Stimulated activated naive CD8-positive, alpha-beta T cell treated with anti-CD3 and anti-CD28 coated beads, Interleukin-15, amount 100 ng/mL, for 72 hours (primary cell): ENCODE results near the gene RABL3.
"Not testable (repeated sequence)": the region's sequence is repeated elsewhere in the genome, so short reads cannot be mapped to it uniquely, and the experiment has no call there.

ENCODE experiments used
- ATAC-seq: fragments of 150-1000 bp; cut with Tn5 transposase; 2 replicates; pipeline ENCODE4 v1.10.0; 2021; ENCODE audit warnings: mild to moderate bottlenecking, moderate library complexity
- DNase-seq, 2 donors: peaks; one replicate each; pipeline ENCODE4 v3.0.0; 2021 to 2022
- H3K27ac Mint-ChIP-seq, 2 donors: one replicate each; pipeline ENCODE4 v1.8.0; 2022; ENCODE audit warnings: mild to moderate bottlenecking in 2 of 2, mixed read lengths in 2 of 2, moderate library complexity in 2 of 2
- H3K27me3 Mint-ChIP-seq: one replicate; pipeline ENCODE4 v1.8.0; 2022; ENCODE audit warnings: mixed read lengths
- H3K4me1 Mint-ChIP-seq: one replicate; pipeline ENCODE4 v1.8.0; 2022; ENCODE audit warnings: mild to moderate bottlenecking, mixed read lengths
- H3K4me3 Mint-ChIP-seq, 2 donors: one replicate each; pipeline ENCODE4 v1.8.0; 2022; ENCODE audit warnings: mild to moderate bottlenecking in 2 of 2, mixed read lengths in 2 of 2, moderate library complexity in 1 of 2
- H3K9me3 Mint-ChIP-seq, 2 donors: one replicate each; pipeline ENCODE4 v1.8.0; 2022; ENCODE audit warnings: mixed read lengths in 2 of 2

RABL3 gene

GRCh38 chr3:120762615-120763014 lies 20.3 kb upstream of the RABL3 start:
- H3K27ac Mint-ChIP-seq = no peak overlapping the region
- no peak overlapping the region for H3K4me3 Mint-ChIP-seq
- ATAC-seq (no peak), DNase-seq (no peak)
- peaks cover 77% of the 10 kb centered on the region for H3K4me1 Mint-ChIP-seq
- H3K9me3 Mint-ChIP-seq = no peaks in the 10 kb centered on the region
- H3K27me3 Mint-ChIP-seq = no peaks in the 10 kb centered on the region

DNA sequence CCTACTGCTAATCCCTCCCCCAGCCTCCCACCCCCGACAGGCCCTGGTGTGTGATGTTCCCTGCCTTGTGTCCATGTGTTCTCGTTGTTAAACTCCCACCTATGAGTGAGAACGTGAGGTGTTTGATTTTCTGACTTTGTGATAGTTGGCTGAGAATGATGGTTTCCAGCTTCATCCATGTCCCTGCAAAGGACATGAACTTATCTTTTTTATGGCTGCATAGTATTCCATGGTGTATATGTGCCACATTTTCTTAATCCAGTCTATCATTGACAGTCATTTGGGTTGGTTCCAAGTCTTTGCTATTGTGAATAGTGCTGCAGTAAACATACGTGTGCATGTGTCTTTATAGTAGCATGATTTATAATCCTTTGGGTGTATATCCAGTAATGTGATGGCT lies 16.2 kb upstream of the RABL3 start:
- DNase-seq, H3K4me3 Mint-ChIP-seq, H3K27me3 Mint-ChIP-seq, H3K9me3 Mint-ChIP-seq, ATAC-seq, H3K27ac Mint-ChIP-seq: not testable (repeated sequence)
- H3K4me1 Mint-ChIP-seq = peaks cover 52% of the 10 kb centered on the region

DNA sequence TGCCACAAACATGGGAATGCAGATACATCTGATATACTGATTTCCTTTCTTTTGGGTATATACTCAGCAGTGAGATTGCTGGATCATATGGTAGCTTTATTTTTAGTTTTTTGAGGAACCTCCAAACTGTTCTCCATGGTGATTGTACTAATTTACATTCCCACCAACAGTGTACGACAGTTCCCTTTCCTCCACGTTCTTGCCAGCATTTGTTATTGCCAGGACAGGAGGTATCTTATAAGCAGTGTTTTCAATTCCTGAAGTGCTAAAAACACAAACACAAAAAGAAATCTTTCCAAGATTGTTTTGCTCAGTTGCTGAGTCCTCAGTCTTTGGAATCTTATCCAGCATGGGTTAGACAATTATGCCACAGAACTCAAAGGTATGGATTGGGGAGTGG lies 13.7 kb upstream of the RABL3 start:
- H3K4me1 Mint-ChIP-seq = peaks cover 44% of the 10 kb centered on the region
- no peak overlapping the region for H3K4me3 Mint-ChIP-seq
- ATAC-seq (no peak), DNase-seq (no peak)
- H3K27ac Mint-ChIP-seq = no peak overlapping the region
- no peaks in the 10 kb centered on the region for H3K27me3 Mint-ChIP-seq
- no peaks in the 10 kb centered on the region for H3K9me3 Mint-ChIP-seq

DNA sequence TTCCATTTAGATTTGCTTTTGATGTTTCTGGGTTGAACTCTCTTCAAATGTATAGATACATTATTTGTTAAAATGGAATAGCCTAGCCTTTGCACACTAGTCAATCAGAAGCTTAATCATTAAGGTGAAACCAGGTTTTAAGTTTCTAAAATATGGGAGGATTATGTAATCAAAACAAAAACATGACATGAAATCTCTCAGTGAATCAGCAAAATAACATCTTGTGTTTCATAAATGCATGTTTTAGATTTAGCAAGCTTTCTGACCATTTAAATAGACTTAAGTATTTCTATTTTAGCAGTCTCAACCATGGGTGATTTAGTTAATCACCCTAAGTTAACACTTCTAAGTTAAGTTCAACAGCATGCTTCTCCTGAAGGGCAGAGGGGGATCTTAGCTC lies 11.5 kb upstream of the RABL3 start:
- Mint-ChIP-seq H3K27me3 (no peaks in the 10 kb centered on the region), H3K4me1 (peaks cover 24% of the 10 kb centered on the region), H3K4me3 (no peak overlapping the region), H3K9me3 (no peaks in the 10 kb centered on the region), H3K27ac (no peak overlapping the region)
- ATAC-seq (no peak), DNase-seq (no peak)

GRCh38 chr3:120752865-120753264 lies 10.5 kb upstream of the RABL3 start:
- H3K4me1 Mint-ChIP-seq = peaks cover 20% of the 10 kb centered on the region
- ATAC-seq (no peak), DNase-seq (no peak)
- no peak overlapping the region for H3K27ac Mint-ChIP-seq
- no peaks in the 10 kb centered on the region for H3K9me3 Mint-ChIP-seq
- no peaks in the 10 kb centered on the region for H3K27me3 Mint-ChIP-seq
- H3K4me3 Mint-ChIP-seq = no peak overlapping the region

DNA sequence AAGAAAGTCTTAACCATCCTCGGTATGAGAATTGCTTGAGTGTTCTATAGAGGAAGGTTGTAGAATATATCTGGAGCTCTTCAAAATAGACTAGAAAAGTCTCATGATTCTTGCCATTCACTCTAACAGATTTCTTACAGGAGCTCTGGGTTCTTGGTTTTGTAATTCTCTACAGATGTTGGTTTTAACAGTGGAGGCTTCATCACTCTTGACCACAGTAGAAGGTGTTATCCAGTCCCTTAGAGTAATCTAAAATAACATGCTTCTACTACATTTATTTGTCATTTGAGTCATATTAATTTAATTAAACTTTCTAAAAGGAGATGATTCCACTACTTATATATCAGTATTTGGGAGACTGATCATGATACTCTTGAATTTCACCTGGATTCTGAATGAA lies 9.9 kb upstream of the RABL3 start:
- peaks cover 20% of the 10 kb centered on the region for H3K4me1 Mint-ChIP-seq
- ATAC-seq (no peak), DNase-seq (no peak)
- H3K27me3 Mint-ChIP-seq = no peaks in the 10 kb centered on the region
- H3K9me3 Mint-ChIP-seq = no peaks in the 10 kb centered on the region
- H3K4me3 Mint-ChIP-seq = no peak overlapping the region
- H3K27ac Mint-ChIP-seq = no peak overlapping the region

DNA sequence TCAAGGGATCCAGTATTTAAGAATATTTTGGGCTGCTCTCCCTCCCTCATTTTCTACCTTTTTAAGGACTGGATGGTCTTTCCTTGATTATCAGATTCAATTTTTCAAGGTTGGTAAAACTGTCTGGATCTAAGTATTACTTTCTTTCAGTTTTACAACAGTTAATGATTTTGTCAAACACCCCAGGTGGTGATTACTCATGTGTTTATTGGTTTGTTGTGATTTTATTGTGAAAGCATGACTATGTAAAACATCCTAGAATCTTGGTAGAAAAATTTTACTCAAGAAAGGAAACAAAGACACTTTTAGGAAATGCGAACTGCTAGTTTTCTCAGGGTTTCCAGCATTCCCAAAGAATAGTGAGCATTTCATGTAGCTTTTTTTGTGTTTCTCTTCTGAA lies 7.5 kb upstream of the RABL3 start:
- DNase-seq (no peak), ATAC-seq (no peak)
- no peak overlapping the region for H3K27ac Mint-ChIP-seq
- H3K9me3 Mint-ChIP-seq = no peaks in the 10 kb centered on the region
- no peak overlapping the region for H3K4me3 Mint-ChIP-seq
- no peaks in the 10 kb centered on the region for H3K27me3 Mint-ChIP-seq
- peaks cover 25% of the 10 kb centered on the region for H3K4me1 Mint-ChIP-seq

GRCh38 chr3:120745466-120745865 lies 3.1 kb upstream of the RABL3 start:
- Mint-ChIP-seq H3K27me3 (no peaks in the 10 kb centered on the region), H3K4me1 (peaks cover 35% of the 10 kb centered on the region), H3K27ac (no peak overlapping the region), H3K9me3 (no peaks in the 10 kb centered on the region), H3K4me3 (no peak overlapping the region)
- ATAC-seq = no peak
- no peak for DNase-seq

DNA sequence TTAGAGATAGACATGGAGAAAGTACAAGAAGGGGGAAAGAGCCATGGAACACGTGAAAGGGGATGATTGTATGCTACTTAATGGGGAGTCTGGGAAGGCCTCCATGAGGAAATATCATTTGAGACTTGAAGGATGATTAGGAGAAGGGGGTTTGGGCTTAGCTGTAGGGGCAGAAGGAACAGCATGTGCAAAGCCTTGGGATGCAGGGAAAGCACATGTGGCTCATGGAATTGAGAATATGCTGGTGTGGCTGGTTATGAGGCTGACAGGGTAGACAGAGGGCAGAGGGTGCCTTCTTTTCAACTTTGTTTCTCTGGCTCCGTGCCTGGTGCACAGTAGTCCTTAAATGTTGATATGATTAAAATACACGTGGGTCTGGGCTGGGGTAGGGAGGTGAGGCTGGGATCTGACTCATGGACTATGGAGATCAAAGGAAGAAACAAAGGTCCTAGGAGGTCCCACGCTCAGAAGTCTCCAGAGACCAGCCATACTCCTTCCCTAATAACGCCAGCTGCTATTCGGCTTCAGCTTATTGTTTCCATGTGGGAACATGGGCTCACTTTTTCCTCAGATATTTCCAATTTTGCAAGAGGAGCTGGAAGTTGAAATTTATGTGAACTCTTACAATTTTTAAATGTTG lies 1.4 kb upstream of the RABL3 start:
- ATAC-seq (no peak), DNase-seq (no peak)
- peak overlapping the region; percentile 95 to 98 for H3K4me3 Mint-ChIP-seq
- no peaks in the 10 kb centered on the region for H3K27me3 Mint-ChIP-seq
- peaks cover 35% of the 10 kb centered on the region for H3K4me1 Mint-ChIP-seq
- H3K27ac Mint-ChIP-seq = peak overlapping the region; percentile 38 to 98
- H3K9me3 Mint-ChIP-seq = no peaks in the 10 kb centered on the region

- DNase-seq = no peak
- peak; percentile 27 for ATAC-seq
- Mint-ChIP-seq H3K4me1 (peaks cover 35% of the 10 kb centered on the region), H3K27ac (peak overlapping the region; percentile 98), H3K27me3 (no peaks in the 10 kb centered on the region), H3K4me3 (peak overlapping the region; percentile 95 to 98), H3K9me3 (no peaks in the 10 kb centered on the region)
Observed at GRCh38 chr3:120742849-120743365, 591 bp upstream of the RABL3 start.

DNA sequence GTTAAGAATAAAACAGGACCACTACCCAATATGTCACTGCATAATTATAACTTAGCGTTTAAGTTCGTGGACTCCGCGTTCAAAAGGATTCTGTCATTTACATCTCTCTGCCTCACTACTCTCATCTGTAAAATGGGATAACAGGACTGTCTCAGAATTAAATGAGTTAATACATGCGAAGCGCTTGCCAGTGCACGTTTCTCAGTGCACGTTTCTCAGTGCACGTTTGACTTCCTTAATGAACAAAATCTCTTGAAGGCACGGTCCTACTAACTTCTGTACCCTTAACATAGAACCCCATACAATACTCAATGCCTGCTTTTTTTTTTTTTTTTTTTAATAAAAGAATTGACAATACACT lies 499 bp downstream of the RABL3 start:
- peaks cover 5 to 7% of the 10 kb centered on the region in 2 donors for H3K9me3 Mint-ChIP-seq
- H3K27ac Mint-ChIP-seq = peak overlapping the region; percentile 98
- H3K4me3 Mint-ChIP-seq = peak overlapping the region; percentile 95 to 98
- DNase-seq = no peak
- no peak for ATAC-seq
- no peaks in the 10 kb centered on the region for H3K27me3 Mint-ChIP-seq
- peaks cover 35% of the 10 kb centered on the region for H3K4me1 Mint-ChIP-seq

GRCh38 chr3:120741320-120741719 lies 996 bp downstream of the RABL3 start:
- Mint-ChIP-seq H3K9me3 (peaks cover 6 to 9% of the 10 kb centered on the region in 2 donors), H3K27ac (peak overlapping the region in 1 of 2 donors; percentile 49), H3K4me1 (peaks cover 35% of the 10 kb centered on the region), H3K27me3 (no peaks in the 10 kb centered on the region), H3K4me3 (peak overlapping the region; percentile 95 to 98)
- ATAC-seq (no peak), DNase-seq (no peak)

- ATAC-seq, H3K27me3 Mint-ChIP-seq, H3K4me3 Mint-ChIP-seq, DNase-seq, H3K27ac Mint-ChIP-seq: not testable (repeated sequence)
- H3K4me1 Mint-ChIP-seq = peaks cover 12% of the 10 kb centered on the region
- H3K9me3 Mint-ChIP-seq = peaks cover 10 to 30% of the 10 kb centered on the region in 2 donors
Observed at GRCh38 chr3:120738006-120738405, 4.3 kb downstream of the RABL3 start.

DNA sequence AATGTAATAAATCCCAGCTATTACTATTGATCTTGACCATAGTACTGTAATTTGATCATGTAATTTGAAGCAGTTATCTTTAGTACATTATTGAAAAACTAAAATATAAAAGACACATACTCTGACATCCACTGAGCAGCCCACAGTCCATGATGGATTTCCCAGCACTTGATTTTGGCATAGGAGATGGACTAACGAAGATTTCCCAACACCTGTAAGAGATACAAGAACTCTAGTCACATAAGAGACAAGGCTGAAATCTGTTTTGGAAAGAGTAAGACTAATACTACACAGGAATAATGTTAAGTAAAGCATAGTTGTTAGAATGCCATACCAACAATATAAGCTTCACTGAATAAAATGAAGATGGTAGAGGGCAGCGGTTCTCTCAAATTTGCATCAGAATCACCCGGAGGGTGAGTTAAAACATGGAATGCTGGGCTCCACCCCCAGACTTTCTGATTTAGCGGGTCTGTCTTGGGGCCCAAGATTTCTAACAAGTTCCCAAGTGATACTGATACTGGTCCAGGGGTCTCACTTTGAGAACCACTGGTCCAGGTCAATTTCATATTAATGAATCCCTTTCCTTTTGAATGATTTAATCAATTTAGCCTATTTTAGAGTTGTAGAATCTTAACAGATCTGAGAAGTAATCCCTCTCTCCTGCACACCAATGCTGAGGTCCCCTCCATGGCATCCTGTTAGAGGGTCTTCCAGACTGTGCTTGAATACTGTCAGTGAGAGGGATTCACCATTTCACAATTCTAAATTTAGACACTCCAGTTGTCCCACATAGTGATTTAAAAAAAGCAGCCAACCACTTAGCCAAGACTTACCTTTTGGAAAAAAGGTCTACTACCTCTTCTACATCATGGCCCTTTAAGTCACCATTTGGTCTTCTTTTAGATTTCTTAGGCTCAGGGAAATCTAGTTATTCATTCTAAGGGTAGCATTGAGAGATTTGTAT lies 11.5 kb downstream of the RABL3 start:
- Mint-ChIP-seq H3K27ac (no peak overlapping the region), H3K27me3 (no peaks in the 10 kb centered on the region), H3K9me3 (peaks cover 5 to 16% of the 10 kb centered on the region in 2 donors), H3K4me3 (no peak overlapping the region), H3K4me1 (no peaks in the 10 kb centered on the region)
- DNase-seq (no peak), ATAC-seq (no peak)

DNA sequence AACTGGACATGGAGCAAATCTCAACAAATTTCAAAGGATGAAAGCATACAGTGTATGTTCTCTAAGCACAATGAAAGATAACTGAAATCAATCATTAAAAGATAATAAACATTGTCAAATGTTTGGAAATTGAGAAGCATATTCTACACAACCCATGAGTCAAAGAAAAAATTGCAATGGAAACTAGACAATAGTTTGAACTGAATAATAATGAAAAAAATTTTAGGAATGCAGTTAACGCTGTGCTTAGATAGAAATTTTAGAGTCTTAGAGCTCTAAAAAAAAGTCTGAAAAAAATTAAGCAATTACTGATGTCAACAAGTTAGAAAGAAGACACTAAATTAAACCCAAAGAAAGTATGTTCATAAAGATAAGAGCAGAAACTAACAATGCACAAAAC lies 15.5 kb downstream of the RABL3 start:
- Mint-ChIP-seq H3K9me3 (no peaks in the 10 kb centered on the region), H3K27ac (no peak overlapping the region), H3K27me3 (no peaks in the 10 kb centered on the region), H3K4me3 (no peak overlapping the region), H3K4me1 (no peaks in the 10 kb centered on the region)
- no peak for ATAC-seq
- no peak for DNase-seq

GRCh38 chr3:120719167-120719834 lies 23.0 kb downstream of the RABL3 start:
- peaks cover 27% of the 10 kb centered on the region for H3K4me1 Mint-ChIP-seq
- H3K4me3 Mint-ChIP-seq = peak overlapping the region; percentile 62 to 68
- peak overlapping the region; percentile 75 to 93 for H3K27ac Mint-ChIP-seq
- DNase-seq (peak; percentile 61 to 68), ATAC-seq (peak; percentile 67)
- not testable (repeated sequence) for H3K9me3 Mint-ChIP-seq, H3K27me3 Mint-ChIP-seq
